Prostate gland (tissue), 2 donors: ENCODE data around the gene FOXP1. TPM values are rescaled to one million over a fixed set of nuclear protein-coding genes. Genes with fewer than 3 reads are reported as not detected.

Source experiments
- DNase-seq: peaks from one replicate; pipeline ENCODE4 v3.0.0-alpha.2; 2019; ENCODE audit warnings: low spot score
- H3K27ac ChIP-seq, 2 donors: fragments of 200-600 bp; sonication (generic); 2 replicates each; pipeline ENCODE4 v1.5.1; 2017 to 2019
- H3K27me3 ChIP-seq: fragments of 200-600 bp; sonication (generic); replicated peaks from 2 replicates; pipeline ENCODE4 v1.5.1; 2019; ENCODE audit not compliant: insufficient read depth
- H3K36me3 ChIP-seq, 2 donors: fragments of 200-600 bp; sonication (generic); 1 replicate in 1 of 2; 2 replicates in 1 of 2; pipeline versions ENCODE4 v1.5.1 to v1.8.1; 2017 to 2019
- H3K4me1 ChIP-seq: fragments of 200-600 bp; sonication (generic); replicated peaks from 2 replicates; pipeline ENCODE4 v1.5.1; 2019
- H3K4me3 ChIP-seq, 2 donors: fragments of 200-600 bp; sonication (generic); 2 replicates each; pipeline ENCODE4 v1.5.1; 2017 to 2019
- H3K9me3 ChIP-seq: fragments of 200-600 bp; sonication (generic); 2 replicates; pipeline ENCODE4 v1.5.1; 2017
- CTCF ChIP-seq, 4 experiments: fragments of 200-600 bp in 2 of 4; fragments of 450-650 bp in 2 of 4; sonication (generic) in 2 of 4; IDR thresholded peaks; 1 replicate in 3 of 4; 2 replicates in 1 of 4; pipeline ENCODE4 v1.5.1; 2016 to 2019; ENCODE audit warnings: antibody characterized with exemption in 4 of 4, mild to moderate bottlenecking in 2 of 4, moderate library complexity in 2 of 4
- POLR2A ChIP-seq: fragments of 450-650 bp; IDR thresholded peaks from one replicate; pipeline ENCODE4 v1.6.1; 2016; ENCODE audit warnings: antibody characterized with exemption, mild to moderate bottlenecking
- POLR2AphosphoS5 ChIP-seq: sonication (generic); formaldehyde crosslinking; IDR thresholded peaks from one replicate; pipeline ENCODE4 v1.6.1; 2017; ENCODE audit warnings: antibody characterized with exemption
- WGBS: methylation state at CpG from one replicate; pipeline ENCODE4 v1.1.5; 2018; 5-methylcytosine and 5-hydroxymethylcytosine counted together
- intact Hi-C: fragments of 100-400 bp; cut with DNase I; formaldehyde crosslinking; loops from one replicate; pipeline ENCODE4 v1.14.2; 2022
- total RNA-seq, 2 donors: library from RNA; depleted of rRNA; stranded (reverse); fragments of >200 nt; gene quantifications; one replicate each; pipeline ENCODE4 v1.1.0, GENCODE V29; 2016

FOXP1 gene
- total RNA-seq, 2 donors from 2014 or later, result 133 to 156 TPM

GRCh38 chr3:70982700-70983140, 600.8 kb downstream of the FOXP1 start:
- peak; percentile 64 for TF ChIP-seq POLR2A
- peak; percentile 96 for TF ChIP-seq POLR2AphosphoS5
- no peak for TF ChIP-seq CTCF (IDR thresholded peaks at IDR 0.05)
- peak overlapping the region; percentile 90 to 92 for H3K27ac ChIP-seq
- peaks cover 34% of the 10 kb centered on the region for H3K4me1 ChIP-seq
- intact Hi-C loops, result no loop called here
- no peaks in the 10 kb centered on the region for H3K27me3 ChIP-seq
- H3K36me3 ChIP-seq, result peaks cover 0 to 2% of the 10 kb centered on the region in 2 donors
- DNase-seq, result peak; percentile 89
- 10% methylated on average over 6 of the region's 6 CpGs for WGBS
- no peaks in the 10 kb centered on the region for H3K9me3 ChIP-seq
- no peak overlapping the region for H3K4me3 ChIP-seq

GRCh38 chr3:70982284-70982683, 601.2 kb downstream of the FOXP1 start:
- H3K4me3 ChIP-seq, result no peak overlapping the region
- DNase-seq, result no peak
- TF ChIP-seq CTCF (IDR thresholded peaks at IDR 0.05), result no peak
- no peak for TF ChIP-seq POLR2A
- no peak for TF ChIP-seq POLR2AphosphoS5
- H3K27me3 ChIP-seq, result no peaks in the 10 kb centered on the region
- H3K4me1 ChIP-seq, result peaks cover 33% of the 10 kb centered on the region
- peaks cover 0 to 2% of the 10 kb centered on the region in 2 donors for H3K36me3 ChIP-seq
- H3K27ac ChIP-seq, result peak overlapping the region; percentile 90 to 92
- 7% methylated on average over 1 of the region's 1 CpG for WGBS
- no peaks in the 10 kb centered on the region for H3K9me3 ChIP-seq
- intact Hi-C loops, result no loop called here

GRCh38 chr3:70981231-70981880, 602.2 kb downstream of the FOXP1 start:
- no peak for DNase-seq
- Histone ChIP-seq H3K4me1 (peaks cover 26% of the 10 kb centered on the region), H3K4me3 (no peak overlapping the region), H3K36me3 (peaks cover 0 to 2% of the 10 kb centered on the region in 2 donors), H3K27ac (peak overlapping the region; percentile 90 to 92), H3K9me3 (no peaks in the 10 kb centered on the region), H3K27me3 (no peaks in the 10 kb centered on the region)
- TF ChIP-seq POLR2A (no peak), POLR2AphosphoS5 (no peak), CTCF (IDR thresholded peaks at IDR 0.05) (no peak)
- WGBS, result 69% methylated on average over 6 of the region's 6 CpGs
- intact Hi-C loops, result no loop called here

GRCh38 chr3:70980646-70981170, 602.8 kb downstream of the FOXP1 start:
- H3K27ac ChIP-seq, result peak overlapping the region; percentile 90 to 92
- 74% methylated on average over 8 of the region's 8 CpGs for WGBS
- intact Hi-C loops, result no loop called here

More at GRCh38 chr3:70980646-70981170, 602.8 kb downstream of the FOXP1 start:
- Histone ChIP-seq H3K4me3 (no peak overlapping the region), H3K27me3 (no peaks in the 10 kb centered on the region), H3K36me3 (peaks cover 2 to 3% of the 10 kb centered on the region in 2 donors), H3K4me1 (peaks cover 20% of the 10 kb centered on the region), H3K9me3 (no peaks in the 10 kb centered on the region)
- TF ChIP-seq POLR2A (no peak), POLR2AphosphoS5 (no peak), CTCF (IDR thresholded peaks at IDR 0.05) (no peak)
- DNase-seq, result no peak
